Ovary (tissue), 9 donors: Measurements from ENCODE around the gene SCARF2. TPM values are rescaled to one million over a fixed set of nuclear protein-coding genes. Genes with fewer than 3 reads are reported as not detected.
"Not testable (repeated sequence)": the region's sequence is repeated elsewhere in the genome, so short reads cannot be mapped to it uniquely, and the experiment has no call there.

Experiments
- DNase-seq, 5 donors: peaks; one replicate each; pipeline ENCODE4 v3.0.0-alpha.2; 2019 to 2020
- H3K27ac ChIP-seq, 2 donors: fragments of 200-600 bp; one replicate each; pipeline versions ENCODE4 v1.5.1 to v1.8.0; 2019 to 2022
- H3K27me3 ChIP-seq: fragments of 200-600 bp; one replicate; pipeline ENCODE4 v1.8.0; 2022
- H3K36me3 ChIP-seq: fragments of 200-600 bp; sonication (generic); one replicate; pipeline ENCODE4 v1.5.1; 2019
- H3K4me1 ChIP-seq: one replicate; pipeline ENCODE4 v1.8.1; 2013; ENCODE audit warnings: mild to moderate bottlenecking, moderate library complexity; ENCODE audit not compliant: insufficient read depth
- H3K4me3 ChIP-seq: fragments of 200-600 bp; sonication (generic); one replicate; pipeline ENCODE4 v1.5.1; 2017
- H3K9me3 ChIP-seq, 2 donors: fragments of 200-600 bp in 1 of 2; sonication (generic) in 1 of 2; one replicate each; pipeline versions ENCODE4 v1.5.1 to v1.8.1; 2013 to 2019; ENCODE audit warnings: mild to moderate bottlenecking in 1 of 2, moderate library complexity in 1 of 2
- EP300 ChIP-seq: sonication (generic); formaldehyde crosslinking; IDR thresholded peaks from one replicate; pipeline ENCODE4 v1.6.1; 2017; ENCODE audit warnings: antibody characterized with exemption
- POLR2A ChIP-seq: fragments of 450-650 bp; IDR thresholded peaks from one replicate; pipeline ENCODE4 v1.6.1; 2017; ENCODE audit warnings: antibody characterized with exemption, mild to moderate bottlenecking, moderate library complexity
- WGBS, 3 donors: extraction: QIAGEN DNeasy Blood & Tissue Kit in 1 of 3; methylation state at CpG; one replicate each; pipeline versions ENCODE4 v1.1.5 to v1.1.7; 2013 to 2017; 5-methylcytosine and 5-hydroxymethylcytosine counted together
- intact Hi-C, 4 donors: fragments of 100-400 bp; cut with DNase I; formaldehyde crosslinking; loops; one replicate each; pipeline versions ENCODE4 v1.11.0 to v1.15.1; 2022 to 2023
- polyA plus RNA-seq, 2 donors: library from polyadenylated mRNA; stranded (reverse); fragments of 200-250 nt in 1 of 2; fragments of 350-450 nt in 1 of 2; fragmentation: Illumina TruSeq in 1 of 2; extraction: RNeasy Lipid Tissue Mini Kit (QIAGEN cat#74804) in 1 of 2; gene quantifications; one replicate each; pipeline ENCODE4 v1.2.3, GENCODE V29; 2013 to 2014
- total RNA-seq, 7 donors: library from RNA; depleted of rRNA in 2 of 7; stranded (reverse); fragments of >200 nt in 2 of 7; fragmentation: NEBNext Ultra II Directional in 3 of 7; extraction: Animal tissue kit (Norgen Biotek cat#: 25700) in 3 of 7; gene quantifications; one replicate each; pipeline versions ENCODE4 v1.1.0 to v1.2.4, GENCODE V29; 2016 to 2023
- TF ChIP-seq, protein P1 (sequence below), 3 donors: fragments of 450-650 bp in 2 of 3; fragments of 200-600 bp in 1 of 3; IDR thresholded peaks; one replicate each; pipeline versions ENCODE4 v1.5.1 to v1.8.0; 2016 to 2022; ENCODE audit warnings: antibody characterized with exemption in 3 of 3, mild to moderate bottlenecking in 1 of 3
- donor health status: DM: no; HTN: no; CAD: no; lungs with moderate emphysema.
- donor health status: DM: no; HTN: no; CAD: no.
- donor health status: Bipolar disorder and iron deficiency.
- donor health status: DM: yes; HTN: yes; CAD: no.
- donor health status: DM: no; HTN: no; CAD: no.
- donor health status: DM: yes; HTN: yes; CAD: no.

Gene SCARF2
- total and polyA plus RNA-seq, 9 donors, result 2.1 to 44.6 (median 19.9) TPM

DNA sequence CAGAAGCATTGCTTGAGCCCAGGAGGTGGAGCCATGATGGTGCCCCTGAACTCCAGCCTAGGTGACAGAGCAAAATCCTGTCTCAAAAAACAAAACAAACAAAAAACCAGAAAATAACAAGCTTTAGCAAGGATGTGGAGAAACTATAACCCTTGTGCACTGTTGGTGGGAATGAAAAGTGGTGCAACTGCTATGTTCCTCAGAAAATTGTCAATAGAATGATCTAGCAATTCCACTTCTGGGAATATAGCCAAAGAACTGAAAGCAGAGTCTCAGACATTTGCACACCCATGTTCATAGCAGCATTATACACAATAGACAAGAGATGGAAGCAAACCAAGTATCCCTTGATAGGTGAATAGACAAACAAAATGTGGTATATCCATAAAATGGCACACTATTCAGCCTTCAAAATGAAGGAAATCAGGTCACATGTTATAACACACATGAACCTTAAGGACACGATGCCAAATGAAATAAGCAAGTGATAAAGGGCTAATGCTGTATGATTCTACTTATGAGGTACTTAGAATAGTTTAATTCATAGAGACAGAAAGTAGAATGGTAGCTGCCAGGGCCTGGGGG, 42.1 kb upstream of the SCARF2 start:
- no peaks in the 10 kb centered on the region for H3K27me3 ChIP-seq
- DNase-seq, result no peak
- intact Hi-C loops, result no loop called here
- no peak overlapping the region for H3K4me3 ChIP-seq
- H3K36me3 ChIP-seq, result no peaks in the 10 kb centered on the region
- H3K4me1 ChIP-seq, result no peaks in the 10 kb centered on the region
- 94 to 100% (median 96%) methylated on average over 1 of the region's 1 CpG for WGBS, 3 donors
- TF ChIP-seq EP300, result no peak
- TF ChIP-seq, protein P1, sequence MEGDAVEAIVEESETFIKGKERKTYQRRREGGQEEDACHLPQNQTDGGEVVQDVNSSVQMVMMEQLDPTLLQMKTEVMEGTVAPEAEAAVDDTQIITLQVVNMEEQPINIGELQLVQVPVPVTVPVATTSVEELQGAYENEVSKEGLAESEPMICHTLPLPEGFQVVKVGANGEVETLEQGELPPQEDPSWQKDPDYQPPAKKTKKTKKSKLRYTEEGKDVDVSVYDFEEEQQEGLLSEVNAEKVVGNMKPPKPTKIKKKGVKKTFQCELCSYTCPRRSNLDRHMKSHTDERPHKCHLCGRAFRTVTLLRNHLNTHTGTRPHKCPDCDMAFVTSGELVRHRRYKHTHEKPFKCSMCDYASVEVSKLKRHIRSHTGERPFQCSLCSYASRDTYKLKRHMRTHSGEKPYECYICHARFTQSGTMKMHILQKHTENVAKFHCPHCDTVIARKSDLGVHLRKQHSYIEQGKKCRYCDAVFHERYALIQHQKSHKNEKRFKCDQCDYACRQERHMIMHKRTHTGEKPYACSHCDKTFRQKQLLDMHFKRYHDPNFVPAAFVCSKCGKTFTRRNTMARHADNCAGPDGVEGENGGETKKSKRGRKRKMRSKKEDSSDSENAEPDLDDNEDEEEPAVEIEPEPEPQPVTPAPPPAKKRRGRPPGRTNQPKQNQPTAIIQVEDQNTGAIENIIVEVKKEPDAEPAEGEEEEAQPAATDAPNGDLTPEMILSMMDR (IDR thresholded peaks at IDR 0.05), result no peak
- TF ChIP-seq POLR2A, result no peak
- no peak overlapping the region for H3K27ac ChIP-seq
- no peaks in the 10 kb centered on the region for H3K9me3 ChIP-seq

DNA sequence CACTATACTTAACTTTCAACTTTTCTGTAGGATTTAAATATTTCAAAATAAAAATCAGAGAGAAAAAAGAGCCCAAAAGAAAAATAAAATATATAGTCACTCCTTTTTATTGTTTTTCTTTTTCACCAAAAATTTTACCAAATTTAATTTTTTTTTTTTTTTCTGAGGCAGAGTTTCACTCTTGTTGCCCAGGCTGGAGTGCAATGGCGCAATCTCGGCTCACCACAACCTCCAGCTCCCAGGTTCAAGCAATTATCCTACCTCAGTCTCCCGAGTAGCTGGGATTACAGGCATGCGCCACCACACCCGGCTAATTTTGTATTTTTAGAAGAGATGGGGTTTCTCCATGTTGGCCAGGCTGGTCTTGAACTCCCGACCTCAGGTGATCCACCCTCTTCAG, 40.4 kb upstream of the SCARF2 start:
- DNase-seq, H3K36me3 ChIP-seq, intact Hi-C loops: not testable (repeated sequence)

DNA sequence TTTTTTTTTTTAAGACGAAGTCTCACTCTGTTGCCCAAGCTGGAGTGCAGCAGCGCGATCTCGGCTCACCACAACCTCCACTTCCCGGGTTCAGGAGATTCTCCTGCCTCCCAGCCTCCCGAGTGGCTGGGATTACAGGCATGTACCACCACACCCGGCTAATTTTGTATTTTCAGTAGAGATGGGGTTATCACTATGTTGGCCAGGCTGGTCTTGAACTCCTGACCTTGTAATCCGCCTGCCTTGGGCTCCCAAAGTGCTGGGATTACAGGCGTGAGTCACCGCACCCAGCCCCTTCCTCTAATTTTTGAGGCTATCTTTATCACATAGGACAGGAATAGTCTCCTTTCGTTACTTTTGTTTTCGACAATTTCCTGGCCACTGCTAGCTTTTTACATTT, 37.9 kb upstream of the SCARF2 start:
- H3K4me3 ChIP-seq, H3K36me3 ChIP-seq, DNase-seq, H3K4me1 ChIP-seq, H3K27ac ChIP-seq, H3K27me3 ChIP-seq, H3K9me3 ChIP-seq, intact Hi-C loops: not testable (repeated sequence)
- 83 to 90% (median 88%) methylated on average over 12 of the region's 12 CpGs for WGBS, 3 donors

More for the DNA sequence above, 40.4 kb upstream of the SCARF2 start:
- H3K9me3 ChIP-seq, H3K27ac ChIP-seq, H3K4me3 ChIP-seq, H3K4me1 ChIP-seq, H3K27me3 ChIP-seq: not testable (repeated sequence)
- 94 to 97% (median 95%) methylated on average over 6 of the region's 6 CpGs for WGBS, 3 donors

DNA sequence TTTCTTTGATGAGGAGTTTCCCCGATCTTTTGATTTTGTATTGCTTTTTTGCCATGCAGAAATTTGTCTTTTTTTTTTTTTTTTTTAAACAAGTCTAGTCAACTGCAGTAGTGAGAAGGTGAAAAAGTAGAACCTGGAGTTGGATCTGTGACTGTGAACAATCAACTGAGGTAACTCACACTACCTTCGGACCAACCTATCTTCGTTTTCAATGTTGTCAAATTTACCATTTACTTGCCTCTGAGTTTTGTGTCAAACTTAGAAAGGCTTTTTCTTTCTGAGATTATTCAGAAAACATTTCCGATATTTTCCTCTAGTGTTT, 37.5 kb upstream of the SCARF2 start:
- Histone ChIP-seq H3K9me3 (no peaks in the 10 kb centered on the region), H3K4me1 (no peaks in the 10 kb centered on the region), H3K27ac (no peak overlapping the region), H3K36me3 (no peaks in the 10 kb centered on the region), H3K4me3 (no peak overlapping the region), H3K27me3 (no peaks in the 10 kb centered on the region)
- TF ChIP-seq EP300 (no peak), POLR2A (no peak)
- TF ChIP-seq, protein P1 (IDR thresholded peaks at IDR 0.05), result no peak
- WGBS, 3 donors, result 93 to 95% (median 94%) methylated on average over 4 of the region's 4 CpGs
- intact Hi-C loops, result no loop called here
- no peak for DNase-seq

DNA sequence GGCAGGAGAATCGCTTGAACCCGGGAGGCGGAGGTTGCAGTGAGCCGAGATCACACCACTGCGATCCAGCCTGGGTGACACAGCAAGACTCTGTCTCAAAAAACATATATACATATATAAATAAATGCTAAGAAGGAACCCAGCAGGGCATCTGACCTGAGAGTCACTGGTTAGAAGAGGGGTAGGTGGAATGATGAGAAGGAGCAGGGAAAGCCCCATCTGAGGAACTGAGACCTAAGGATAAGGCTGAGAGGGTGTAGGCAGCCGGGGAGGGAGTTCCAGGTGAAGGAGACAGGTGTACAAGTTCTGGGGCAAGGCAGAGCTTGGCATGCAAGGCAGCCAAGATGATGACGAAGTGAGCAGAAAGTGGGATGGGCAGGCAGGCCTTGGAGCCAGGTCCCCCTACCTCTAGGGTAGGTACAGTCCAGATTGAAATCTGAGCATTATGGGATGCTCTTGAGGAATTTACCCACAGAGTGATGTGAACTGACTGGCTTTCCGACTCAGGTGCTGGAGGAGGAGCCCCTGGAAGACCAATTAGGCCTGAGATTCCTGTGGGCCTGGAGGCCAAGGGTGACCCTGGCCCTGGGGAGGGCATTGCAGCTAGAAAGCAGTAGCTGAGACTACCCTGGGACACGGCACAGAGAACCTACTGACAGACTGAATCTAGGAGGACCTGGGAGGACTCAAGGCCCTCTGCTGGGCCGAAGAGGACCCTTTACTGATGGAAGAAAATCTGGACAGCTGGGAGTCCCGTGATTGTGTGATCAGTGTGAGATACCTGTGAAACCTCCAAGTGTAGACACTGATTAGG, 35.2 kb upstream of the SCARF2 start:
- no peak for DNase-seq
- no peaks in the 10 kb centered on the region for H3K36me3 ChIP-seq
- 85 to 89% (median 88%) methylated on average over 11 of the region's 11 CpGs for whole genome bisulfite sequencing, 3 donors
- TF ChIP-seq POLR2A, result no peak
- TF ChIP-seq, protein P1 (IDR thresholded peaks at IDR 0.05), result no peak
- TF ChIP-seq EP300, result no peak
- intact Hi-C loops, result no loop called here
- H3K9me3 ChIP-seq, result no peaks in the 10 kb centered on the region
- H3K27ac ChIP-seq, result no peak overlapping the region
- H3K4me1 ChIP-seq, result no peaks in the 10 kb centered on the region
- no peak overlapping the region for H3K4me3 ChIP-seq
- H3K27me3 ChIP-seq, result no peaks in the 10 kb centered on the region
